ENCODE data around the gene IGFBP3.

IGFBP3 gene

DNA sequence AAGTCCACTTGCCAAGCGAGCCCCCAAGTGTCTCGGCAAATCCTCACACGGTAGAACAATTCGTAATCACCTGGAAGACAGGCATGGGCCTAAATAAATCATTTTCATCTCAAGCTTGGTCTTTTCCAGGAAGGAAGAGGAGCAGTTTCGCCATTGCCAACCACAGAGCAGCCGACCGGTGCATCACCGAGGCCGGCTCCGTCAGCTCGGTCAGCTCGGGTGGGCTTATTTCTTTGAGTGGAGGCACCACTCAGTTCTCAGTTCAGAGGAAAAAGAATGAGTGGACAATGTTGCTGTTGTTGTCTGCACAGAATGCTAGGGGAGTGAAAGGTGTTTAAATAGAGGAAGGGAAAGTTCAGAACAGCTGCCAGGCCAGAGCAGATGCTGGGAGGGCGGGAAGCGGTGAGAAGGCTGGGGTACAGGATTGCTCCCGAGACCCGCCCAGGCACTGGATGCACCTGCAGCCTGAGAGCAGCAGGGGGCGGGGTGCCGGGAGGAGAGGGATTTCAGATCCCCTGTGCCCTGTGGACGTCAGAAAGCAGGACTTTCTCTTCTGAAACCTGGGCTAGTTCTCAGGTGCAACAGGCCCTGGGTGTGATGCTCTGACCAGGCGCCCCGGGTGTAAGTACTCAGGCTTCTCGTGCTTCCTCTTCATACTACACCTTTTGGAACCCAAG lies 17.7 kb upstream of the IGFBP3 start:
- H3K4me1 ChIP-seq (ENCODE audit: control insufficient read depth, insufficient read depth, low read length): no peaks in the 10 kb centered on the region
- H3K36me3 ChIP-seq (ENCODE audit: control insufficient read depth in 2 of 2, insufficient read depth in 1 of 2, low read length in 2 of 2): no peaks in the 10 kb centered on the region
- no peak overlapping the region for H3K27ac ChIP-seq (ENCODE audit: extremely low read depth, low read depth, low read length)
- H3K9me3 ChIP-seq (ENCODE audit: control insufficient read depth, insufficient read depth, low read depth, low read length): no peaks in the 10 kb centered on the region
- POLR2A ChIA-PET: no interaction called here
- no peak for TF ChIP-seq GFI1B (tag by site-specific recombination; IDR thresholded peaks at IDR 0.05)
- no peak for TF ChIP-seq ZBTB48 (tag by site-specific recombination; IDR thresholded peaks at IDR 0.05)
- no peak for TF ChIP-seq ZNF423 (tag by site-specific recombination; IDR thresholded peaks at IDR 0.05)
- no peak for TF ChIP-seq ZSCAN23 (tag by site-specific recombination; IDR thresholded peaks at IDR 0.05)
- no peak for TF ChIP-seq IKZF3 (tag by site-specific recombination; IDR thresholded peaks at IDR 0.05)
- TF ChIP-seq ZNF324 (tag by site-specific recombination; IDR thresholded peaks at IDR 0.05): no peak
- TF ChIP-seq, protein P1, sequence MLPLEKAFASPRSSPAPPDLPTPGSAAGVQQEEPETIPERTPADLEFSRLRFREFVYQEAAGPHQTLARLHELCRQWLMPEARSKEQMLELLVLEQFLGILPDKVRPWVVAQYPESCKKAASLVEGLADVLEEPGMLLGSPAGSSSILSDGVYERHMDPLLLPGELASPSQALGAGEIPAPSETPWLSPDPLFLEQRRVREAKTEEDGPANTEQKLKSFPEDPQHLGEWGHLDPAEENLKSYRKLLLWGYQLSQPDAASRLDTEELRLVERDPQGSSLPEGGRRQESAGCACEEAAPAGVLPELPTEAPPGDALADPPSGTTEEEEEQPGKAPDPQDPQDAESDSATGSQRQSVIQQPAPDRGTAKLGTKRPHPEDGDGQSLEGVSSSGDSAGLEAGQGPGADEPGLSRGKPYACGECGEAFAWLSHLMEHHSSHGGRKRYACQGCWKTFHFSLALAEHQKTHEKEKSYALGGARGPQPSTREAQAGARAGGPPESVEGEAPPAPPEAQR (tag by site-specific recombination; IDR thresholded peaks at IDR 0.05): no peak
- TF ChIP-seq, protein P2, sequence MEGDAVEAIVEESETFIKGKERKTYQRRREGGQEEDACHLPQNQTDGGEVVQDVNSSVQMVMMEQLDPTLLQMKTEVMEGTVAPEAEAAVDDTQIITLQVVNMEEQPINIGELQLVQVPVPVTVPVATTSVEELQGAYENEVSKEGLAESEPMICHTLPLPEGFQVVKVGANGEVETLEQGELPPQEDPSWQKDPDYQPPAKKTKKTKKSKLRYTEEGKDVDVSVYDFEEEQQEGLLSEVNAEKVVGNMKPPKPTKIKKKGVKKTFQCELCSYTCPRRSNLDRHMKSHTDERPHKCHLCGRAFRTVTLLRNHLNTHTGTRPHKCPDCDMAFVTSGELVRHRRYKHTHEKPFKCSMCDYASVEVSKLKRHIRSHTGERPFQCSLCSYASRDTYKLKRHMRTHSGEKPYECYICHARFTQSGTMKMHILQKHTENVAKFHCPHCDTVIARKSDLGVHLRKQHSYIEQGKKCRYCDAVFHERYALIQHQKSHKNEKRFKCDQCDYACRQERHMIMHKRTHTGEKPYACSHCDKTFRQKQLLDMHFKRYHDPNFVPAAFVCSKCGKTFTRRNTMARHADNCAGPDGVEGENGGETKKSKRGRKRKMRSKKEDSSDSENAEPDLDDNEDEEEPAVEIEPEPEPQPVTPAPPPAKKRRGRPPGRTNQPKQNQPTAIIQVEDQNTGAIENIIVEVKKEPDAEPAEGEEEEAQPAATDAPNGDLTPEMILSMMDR (tag by site-specific recombination; IDR thresholded peaks at IDR 0.05): no peak
- TF ChIP-seq ZNF785 (tag by site-specific recombination; IDR thresholded peaks at IDR 0.05): no peak
- no peak for TF ChIP-seq RBAK (tag by site-specific recombination; IDR thresholded peaks at IDR 0.05)
- TF ChIP-seq, protein P3, sequence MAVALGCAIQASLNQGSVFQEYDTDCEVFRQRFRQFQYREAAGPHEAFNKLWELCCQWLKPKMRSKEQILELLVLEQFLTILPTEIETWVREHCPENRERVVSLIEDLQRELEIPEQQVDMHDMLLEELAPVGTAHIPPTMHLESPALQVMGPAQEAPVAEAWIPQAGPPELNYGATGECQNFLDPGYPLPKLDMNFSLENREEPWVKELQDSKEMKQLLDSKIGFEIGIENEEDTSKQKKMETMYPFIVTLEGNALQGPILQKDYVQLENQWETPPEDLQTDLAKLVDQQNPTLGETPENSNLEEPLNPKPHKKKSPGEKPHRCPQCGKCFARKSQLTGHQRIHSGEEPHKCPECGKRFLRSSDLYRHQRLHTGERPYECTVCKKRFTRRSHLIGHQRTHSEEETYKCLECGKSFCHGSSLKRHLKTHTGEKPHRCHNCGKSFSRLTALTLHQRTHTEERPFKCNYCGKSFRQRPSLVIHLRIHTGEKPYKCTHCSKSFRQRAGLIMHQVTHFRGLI (tag by site-specific recombination; IDR thresholded peaks at IDR 0.05): no peak
- no peak overlapping the region for H3K4me3 ChIP-seq (ENCODE audit: low read depth, low read length)
- CTCF ChIA-PET: interaction anchor here (1.1 to 2.5 kb wide), 2 partner anchors 16 to 40 kb away, joined by 3 to 7 read pairs; no protein-coding TSS in a partner anchor

DNA sequence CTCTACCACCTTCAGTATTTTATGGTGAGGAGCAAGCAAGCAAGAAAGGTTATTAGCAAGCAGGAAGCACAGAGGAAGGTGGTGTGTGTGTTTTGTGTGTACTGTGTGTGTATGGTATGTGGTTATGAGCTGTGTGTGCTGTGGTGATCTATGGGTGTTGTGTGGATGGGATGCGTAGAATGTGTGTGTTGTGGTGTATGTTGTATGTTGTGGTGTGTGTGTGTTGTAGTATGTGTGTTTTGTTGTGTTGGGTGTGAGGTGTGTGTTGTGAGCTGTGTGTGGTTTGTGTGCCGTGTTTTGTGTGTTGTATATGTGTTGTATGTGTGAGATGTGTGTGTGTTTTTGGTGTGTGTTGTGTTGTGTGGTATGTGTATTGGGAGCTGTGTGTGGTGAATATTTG lies 16.8 kb upstream of the IGFBP3 start:
- no peaks in the 10 kb centered on the region for H3K4me1 ChIP-seq (ENCODE audit: control insufficient read depth, insufficient read depth, low read length)
- CTCF ChIA-PET: interaction anchor here (0.6 to 2.5 kb wide), 3 partner anchors 15 to 734 kb away, joined by 3 to 7 read pairs (median 3); no protein-coding TSS in a partner anchor
- H3K27ac ChIP-seq (ENCODE audit: extremely low read depth, low read depth, low read length): no peak overlapping the region
- H3K9me3 ChIP-seq (ENCODE audit: control insufficient read depth, insufficient read depth, low read depth, low read length): no peaks in the 10 kb centered on the region
- no peaks in the 10 kb centered on the region for H3K36me3 ChIP-seq (ENCODE audit: control insufficient read depth in 2 of 2, insufficient read depth in 1 of 2, low read length in 2 of 2)
- TF ChIP-seq, protein P4, sequence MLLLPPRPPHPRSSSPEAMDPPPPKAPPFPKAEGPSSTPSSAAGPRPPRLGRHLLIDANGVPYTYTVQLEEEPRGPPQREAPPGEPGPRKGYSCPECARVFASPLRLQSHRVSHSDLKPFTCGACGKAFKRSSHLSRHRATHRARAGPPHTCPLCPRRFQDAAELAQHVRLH (tag by site-specific recombination; IDR thresholded peaks at IDR 0.05): no peak
- TF ChIP-seq ZNF544 (tag by site-specific recombination; IDR thresholded peaks at IDR 0.05) (no peak), SP3 (tag by site-specific recombination; IDR thresholded peaks at IDR 0.05) (no peak), ZNF121 (tag by site-specific recombination; IDR thresholded peaks at IDR 0.05) (no peak), ZNF394 (tag by site-specific recombination; IDR thresholded peaks at IDR 0.05; ENCODE audit: borderline replicate concordance) (no peak), ZNF175 (tag by site-specific recombination; IDR thresholded peaks at IDR 0.05) (no peak), BCL11B (tag by site-specific recombination; IDR thresholded peaks at IDR 0.05; ENCODE audit: low read depth) (no peak), KLF9 (tag by site-specific recombination; IDR thresholded peaks at IDR 0.05; ENCODE audit: low read depth) (no peak)
- POLR2A ChIA-PET: no interaction called here
- H3K4me3 ChIP-seq (ENCODE audit: low read depth, low read length): no peak overlapping the region
